Measurements from ENCODE around the gene PTPN2. TPM values are rescaled to one million over a fixed set of nuclear protein-coding genes. Genes with fewer than 3 reads are reported as not detected.

Gene PTPN2
- total RNA-seq, 1 experiment from 2014 or later: 58.1 TPM

DNA sequence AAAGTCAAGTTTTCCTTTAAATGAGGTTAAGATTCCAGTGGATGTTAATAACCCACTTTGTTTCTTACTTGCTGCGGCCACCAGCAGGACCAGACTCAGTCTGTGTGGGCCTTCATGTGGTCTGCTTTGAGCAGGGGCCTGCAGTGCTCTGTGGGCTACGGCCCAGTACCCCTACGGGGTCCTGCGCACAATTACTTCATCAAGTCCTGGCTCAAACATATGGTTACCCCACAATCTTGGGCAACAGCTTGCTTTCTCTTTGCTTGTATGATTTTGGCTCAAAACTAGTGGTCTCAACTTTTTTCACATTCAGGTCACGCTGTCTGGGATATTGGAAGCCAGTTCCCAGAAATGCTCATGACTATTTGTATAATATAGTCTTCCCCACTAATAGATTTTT is 64.2 kb downstream of the PTPN2 start:
- CTCF ChIA-PET: no interaction called here
- Mint-ChIP-seq H3K4me1 (ENCODE audit: low read depth, unreplicated experiment) (no peaks in the 10 kb centered on the region), H3K9me3 (ENCODE audit: low read depth, unreplicated experiment) (no peaks in the 10 kb centered on the region), H3K27ac (ENCODE audit: unreplicated experiment) (no peak overlapping the region), H3K36me3 (ENCODE audit: insufficient read depth, unreplicated experiment) (no peaks in the 10 kb centered on the region), H3K4me3 (ENCODE audit: low read depth, unreplicated experiment) (no peak overlapping the region), H3K27me3 (ENCODE audit: unreplicated experiment) (no peaks in the 10 kb centered on the region)
- no peak for DNase-seq
- BruUV-seq (replicated peaks): no TSS peak
- intact Hi-C loops (cut with micrococcal nuclease; ENCODE audit: unreplicated experiment): no loop called here
- TF ChIP-seq, protein P1, sequence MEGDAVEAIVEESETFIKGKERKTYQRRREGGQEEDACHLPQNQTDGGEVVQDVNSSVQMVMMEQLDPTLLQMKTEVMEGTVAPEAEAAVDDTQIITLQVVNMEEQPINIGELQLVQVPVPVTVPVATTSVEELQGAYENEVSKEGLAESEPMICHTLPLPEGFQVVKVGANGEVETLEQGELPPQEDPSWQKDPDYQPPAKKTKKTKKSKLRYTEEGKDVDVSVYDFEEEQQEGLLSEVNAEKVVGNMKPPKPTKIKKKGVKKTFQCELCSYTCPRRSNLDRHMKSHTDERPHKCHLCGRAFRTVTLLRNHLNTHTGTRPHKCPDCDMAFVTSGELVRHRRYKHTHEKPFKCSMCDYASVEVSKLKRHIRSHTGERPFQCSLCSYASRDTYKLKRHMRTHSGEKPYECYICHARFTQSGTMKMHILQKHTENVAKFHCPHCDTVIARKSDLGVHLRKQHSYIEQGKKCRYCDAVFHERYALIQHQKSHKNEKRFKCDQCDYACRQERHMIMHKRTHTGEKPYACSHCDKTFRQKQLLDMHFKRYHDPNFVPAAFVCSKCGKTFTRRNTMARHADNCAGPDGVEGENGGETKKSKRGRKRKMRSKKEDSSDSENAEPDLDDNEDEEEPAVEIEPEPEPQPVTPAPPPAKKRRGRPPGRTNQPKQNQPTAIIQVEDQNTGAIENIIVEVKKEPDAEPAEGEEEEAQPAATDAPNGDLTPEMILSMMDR (IDR thresholded peaks at IDR 0.05; ENCODE audit: unreplicated experiment): no peak

GRCh38 chr18:12819322-12819721 is 64.7 kb downstream of the PTPN2 start:
- H3K27me3 Mint-ChIP-seq (ENCODE audit: unreplicated experiment): no peaks in the 10 kb centered on the region
- BruUV-seq (replicated peaks): no TSS peak
- CTCF ChIA-PET: no interaction called here
- H3K4me3 Mint-ChIP-seq (ENCODE audit: low read depth, unreplicated experiment): no peak overlapping the region
- H3K36me3 Mint-ChIP-seq (ENCODE audit: insufficient read depth, unreplicated experiment): no peaks in the 10 kb centered on the region
- H3K27ac Mint-ChIP-seq (ENCODE audit: unreplicated experiment): no peak overlapping the region
- intact Hi-C loops (cut with micrococcal nuclease; ENCODE audit: unreplicated experiment): no loop called here
- no peaks in the 10 kb centered on the region for H3K4me1 Mint-ChIP-seq (ENCODE audit: low read depth, unreplicated experiment)
- DNase-seq: no peak
- H3K9me3 Mint-ChIP-seq (ENCODE audit: low read depth, unreplicated experiment): no peaks in the 10 kb centered on the region
- TF ChIP-seq, protein P1 (IDR thresholded peaks at IDR 0.05; ENCODE audit: unreplicated experiment): no peak

DNA sequence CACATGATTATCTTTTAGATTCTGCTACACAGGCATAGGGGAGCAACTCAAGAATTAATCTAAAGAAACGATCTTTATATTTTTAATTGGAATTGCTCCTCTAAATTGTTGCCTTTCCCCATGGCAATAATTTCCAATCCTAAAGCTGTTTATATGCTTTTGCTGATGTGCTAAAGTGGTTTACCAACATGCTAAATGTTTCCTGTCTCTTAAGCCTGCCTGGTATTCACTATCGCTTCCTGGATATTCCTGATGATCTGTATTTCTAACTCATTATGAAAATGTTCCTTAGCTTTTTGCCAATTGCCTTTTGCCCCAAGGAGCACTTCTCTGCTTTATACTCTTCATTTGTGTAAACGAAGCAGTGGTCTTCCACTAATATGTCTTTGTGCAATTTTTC is 65.8 kb downstream of the PTPN2 start:
- DNase-seq: no peak
- Mint-ChIP-seq H3K4me3 (ENCODE audit: low read depth, unreplicated experiment) (no peak overlapping the region), H3K4me1 (ENCODE audit: low read depth, unreplicated experiment) (no peaks in the 10 kb centered on the region), H3K9me3 (ENCODE audit: low read depth, unreplicated experiment) (no peaks in the 10 kb centered on the region), H3K36me3 (ENCODE audit: insufficient read depth, unreplicated experiment) (no peaks in the 10 kb centered on the region), H3K27me3 (ENCODE audit: unreplicated experiment) (no peaks in the 10 kb centered on the region), H3K27ac (ENCODE audit: unreplicated experiment) (no peak overlapping the region)
- intact Hi-C loops (cut with micrococcal nuclease; ENCODE audit: unreplicated experiment): no loop called here
- CTCF ChIA-PET: no interaction called here
- no TSS peak for BruUV-seq (replicated peaks)
- TF ChIP-seq, protein P1 (IDR thresholded peaks at IDR 0.05; ENCODE audit: unreplicated experiment): no peak

DNA sequence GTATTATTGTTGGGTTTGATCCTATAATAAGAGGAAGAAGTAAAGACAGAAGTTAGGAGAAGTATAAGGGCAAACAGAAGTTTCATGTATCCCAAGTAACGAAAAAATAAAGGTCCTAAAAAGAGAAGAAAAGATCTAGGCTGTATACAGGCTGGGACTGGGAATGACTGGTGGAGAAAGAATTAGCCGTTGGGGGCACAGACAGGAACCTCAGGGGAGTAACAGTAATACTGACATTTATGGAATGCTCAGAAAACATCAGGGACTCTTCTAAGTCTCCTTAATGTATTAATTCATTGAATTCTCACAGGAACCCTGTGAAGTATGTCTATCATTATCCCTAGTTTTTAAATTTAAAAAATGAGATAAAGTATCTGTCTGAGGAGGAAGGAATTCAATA is 67.6 kb downstream of the PTPN2 start:
- Mint-ChIP-seq H3K27me3 (ENCODE audit: unreplicated experiment) (no peaks in the 10 kb centered on the region), H3K4me1 (ENCODE audit: low read depth, unreplicated experiment) (no peaks in the 10 kb centered on the region), H3K36me3 (ENCODE audit: insufficient read depth, unreplicated experiment) (peaks cover 12% of the 10 kb centered on the region), H3K9me3 (ENCODE audit: low read depth, unreplicated experiment) (no peaks in the 10 kb centered on the region), H3K4me3 (ENCODE audit: low read depth, unreplicated experiment) (no peak overlapping the region), H3K27ac (ENCODE audit: unreplicated experiment) (no peak overlapping the region)
- no TSS peak for BruUV-seq (replicated peaks)
- intact Hi-C loops (cut with micrococcal nuclease; ENCODE audit: unreplicated experiment): no loop called here
- TF ChIP-seq, protein P1 (IDR thresholded peaks at IDR 0.05; ENCODE audit: unreplicated experiment): no peak
- no peak for DNase-seq
- CTCF ChIA-PET: interaction anchor here (0.6 kb wide), 1 partner anchor 67 kb away, joined by 5 read pairs; no protein-coding TSS in a partner anchor
